GM12865 (cell line): ENCODE results near the gene ALDH5A1.

ENCODE experiments used
- DNase-seq: peaks from one replicate; pipeline ENCODE4 v3.0.0; 2010; ENCODE audit warnings: low read depth
- H3K4me3 ChIP-seq: 2 replicates; pipeline ENCODE4 v1.5.1; 2011; ENCODE audit warnings: mild to moderate bottlenecking, low read depth, low read length, control low read depth
- TF ChIP-seq, protein P1 (sequence below): IDR thresholded peaks from 2 replicates; pipeline ENCODE4 v1.5.1; 2011; ENCODE audit warnings: low read length, control low read depth, low read depth, inconsistent platforms; ENCODE audit not compliant: insufficient read depth; ENCODE audit errors: missing control alignments

The ALDH5A1 gene

DNA sequence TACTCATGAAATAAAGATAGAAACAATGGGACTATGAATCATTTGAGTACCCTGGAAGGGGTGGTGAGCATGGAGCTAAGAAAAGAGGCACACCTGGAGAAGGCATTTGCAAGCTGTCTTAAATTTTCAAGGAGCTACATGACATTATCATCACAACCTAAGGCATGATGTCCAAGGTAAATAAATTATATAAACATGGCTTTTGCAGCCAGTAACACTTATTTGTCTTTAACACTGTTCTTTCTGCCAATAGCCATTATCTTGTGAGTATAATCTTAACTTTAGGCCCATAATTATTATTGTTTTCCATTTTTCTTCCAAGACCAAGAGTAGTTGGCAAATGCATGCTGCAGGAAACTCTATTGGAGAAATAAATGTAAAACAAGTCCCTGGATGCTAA lies 63.7 kb downstream of the ALDH5A1 start:
- no peak overlapping the region for H3K4me3 ChIP-seq
- no peak for DNase-seq
- TF ChIP-seq, protein P1, sequence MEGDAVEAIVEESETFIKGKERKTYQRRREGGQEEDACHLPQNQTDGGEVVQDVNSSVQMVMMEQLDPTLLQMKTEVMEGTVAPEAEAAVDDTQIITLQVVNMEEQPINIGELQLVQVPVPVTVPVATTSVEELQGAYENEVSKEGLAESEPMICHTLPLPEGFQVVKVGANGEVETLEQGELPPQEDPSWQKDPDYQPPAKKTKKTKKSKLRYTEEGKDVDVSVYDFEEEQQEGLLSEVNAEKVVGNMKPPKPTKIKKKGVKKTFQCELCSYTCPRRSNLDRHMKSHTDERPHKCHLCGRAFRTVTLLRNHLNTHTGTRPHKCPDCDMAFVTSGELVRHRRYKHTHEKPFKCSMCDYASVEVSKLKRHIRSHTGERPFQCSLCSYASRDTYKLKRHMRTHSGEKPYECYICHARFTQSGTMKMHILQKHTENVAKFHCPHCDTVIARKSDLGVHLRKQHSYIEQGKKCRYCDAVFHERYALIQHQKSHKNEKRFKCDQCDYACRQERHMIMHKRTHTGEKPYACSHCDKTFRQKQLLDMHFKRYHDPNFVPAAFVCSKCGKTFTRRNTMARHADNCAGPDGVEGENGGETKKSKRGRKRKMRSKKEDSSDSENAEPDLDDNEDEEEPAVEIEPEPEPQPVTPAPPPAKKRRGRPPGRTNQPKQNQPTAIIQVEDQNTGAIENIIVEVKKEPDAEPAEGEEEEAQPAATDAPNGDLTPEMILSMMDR, result no peak

DNA sequence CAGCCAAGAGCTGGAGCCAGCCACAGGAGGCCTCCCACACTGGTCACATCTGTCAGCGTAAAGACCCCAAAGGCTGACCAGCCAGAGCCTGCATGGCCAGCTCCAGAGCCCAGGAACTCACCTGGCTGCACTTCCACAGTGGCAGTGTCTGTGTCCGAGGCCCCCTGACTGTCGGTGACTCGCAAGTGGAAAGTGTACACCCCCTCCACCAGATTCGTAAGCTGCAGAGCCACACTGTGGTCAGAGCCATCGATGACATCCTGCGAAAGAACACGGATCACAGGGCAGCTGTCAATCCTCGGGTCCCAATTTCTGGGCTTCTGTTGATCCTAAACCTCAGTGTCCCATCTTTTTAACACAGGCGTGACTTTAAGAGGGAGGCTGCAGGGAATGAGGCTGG lies 69.3 kb downstream of the ALDH5A1 start:
- no peak overlapping the region for H3K4me3 ChIP-seq
- no peak for DNase-seq
- TF ChIP-seq, protein P1, result no peak

DNA sequence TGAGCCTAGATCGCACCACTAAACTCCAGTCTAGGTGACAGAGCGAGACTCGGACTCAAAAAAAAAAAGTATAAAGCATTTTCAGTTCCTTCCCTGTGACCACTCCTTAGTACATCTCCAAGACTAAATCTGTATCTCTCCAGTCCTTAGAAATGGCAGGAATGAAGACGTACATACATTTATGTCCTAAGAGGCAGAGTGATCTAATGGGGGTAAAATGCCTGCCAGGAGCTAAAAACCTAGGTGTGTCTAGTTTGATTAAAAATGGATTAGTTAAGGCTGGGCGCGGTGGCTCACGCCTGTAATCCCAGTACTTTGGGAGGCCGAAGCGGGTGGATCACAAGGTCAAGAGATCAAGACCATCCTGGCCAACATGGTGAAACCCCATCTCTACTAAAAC lies 70.4 kb downstream of the ALDH5A1 start:
- H3K4me3 ChIP-seq, result no peak overlapping the region
- TF ChIP-seq, protein P1, result no peak
- DNase-seq, result no peak

DNA sequence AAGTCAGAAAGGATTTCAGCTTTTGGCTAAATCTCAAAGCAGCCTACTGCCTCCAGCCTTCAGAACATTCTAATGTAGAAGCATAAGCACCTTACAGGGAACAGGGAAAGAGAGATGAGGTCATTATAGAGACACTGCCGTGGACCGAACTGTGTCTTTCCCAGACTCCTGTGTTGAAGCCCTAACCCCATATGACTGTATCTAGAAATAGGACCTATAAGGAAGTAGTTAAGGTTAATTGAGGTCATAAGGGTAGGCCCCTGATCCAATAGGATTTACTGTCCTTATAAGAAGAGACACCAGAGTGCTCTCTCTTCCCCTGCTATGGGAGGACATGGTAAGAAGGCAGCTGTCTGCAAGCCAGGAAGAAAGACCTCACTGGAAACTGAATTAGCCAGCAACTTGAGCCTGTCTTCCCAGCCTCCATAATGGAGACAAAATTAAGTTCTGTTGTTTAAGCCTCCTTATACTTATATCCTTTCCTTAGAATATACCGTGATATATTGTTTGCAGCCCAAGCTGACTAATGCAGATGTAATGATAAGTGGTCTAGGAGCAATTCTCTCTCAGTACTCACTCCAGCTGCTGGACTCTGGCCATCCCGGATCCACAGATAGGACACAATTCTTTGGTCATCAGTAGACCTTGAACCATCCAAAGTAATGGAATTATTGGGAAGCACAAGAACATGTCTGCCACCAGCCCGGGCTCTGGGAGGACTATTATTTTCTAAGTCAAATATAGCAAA lies 71.4 kb downstream of the ALDH5A1 start:
- no peak for DNase-seq
- TF ChIP-seq, protein P1, result no peak
- H3K4me3 ChIP-seq, result no peak overlapping the region

DNA sequence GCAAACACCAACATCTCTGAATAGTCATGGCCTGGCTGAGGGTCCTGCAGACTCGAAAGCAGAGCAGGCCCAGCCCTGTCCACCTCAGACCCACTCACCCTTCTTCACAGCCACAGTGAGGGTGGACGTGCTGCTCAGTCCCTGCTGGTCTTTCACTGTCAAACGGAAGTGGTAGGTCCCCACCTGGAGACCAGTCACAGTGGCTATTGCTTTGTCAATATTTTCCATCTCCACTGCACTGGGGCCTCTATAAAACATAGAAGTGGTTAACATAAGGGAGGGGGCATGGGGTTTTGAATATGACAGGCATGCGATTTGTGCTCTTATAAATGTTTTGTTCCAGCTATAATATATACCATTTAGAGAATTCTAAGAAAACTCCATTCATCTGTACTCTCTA lies 73.9 kb downstream of the ALDH5A1 start:
- DNase-seq, result no peak
- TF ChIP-seq, protein P1, result no peak
- H3K4me3 ChIP-seq, result no peak overlapping the region

DNA sequence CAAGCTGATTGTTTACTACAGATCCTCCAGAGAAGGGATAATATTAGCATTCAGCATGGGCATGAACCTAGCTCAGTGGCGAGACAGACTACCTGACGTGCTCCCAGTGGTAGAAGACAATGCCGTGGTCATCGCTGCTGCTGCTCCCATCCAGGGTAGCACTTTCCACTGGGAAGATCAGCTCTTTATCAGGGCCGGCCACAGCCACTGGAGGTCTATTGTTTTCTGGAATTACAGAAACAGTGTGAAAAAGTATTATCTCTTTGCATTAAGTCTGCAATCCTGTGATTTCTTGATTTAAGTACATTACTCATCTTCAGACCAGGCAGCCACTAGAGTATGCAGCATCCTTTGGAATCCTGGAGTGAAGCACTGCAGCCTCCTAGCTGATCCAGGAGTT lies 75.0 kb downstream of the ALDH5A1 start:
- DNase-seq, result no peak
- H3K4me3 ChIP-seq, result no peak overlapping the region
- TF ChIP-seq, protein P1, result no peak

DNA sequence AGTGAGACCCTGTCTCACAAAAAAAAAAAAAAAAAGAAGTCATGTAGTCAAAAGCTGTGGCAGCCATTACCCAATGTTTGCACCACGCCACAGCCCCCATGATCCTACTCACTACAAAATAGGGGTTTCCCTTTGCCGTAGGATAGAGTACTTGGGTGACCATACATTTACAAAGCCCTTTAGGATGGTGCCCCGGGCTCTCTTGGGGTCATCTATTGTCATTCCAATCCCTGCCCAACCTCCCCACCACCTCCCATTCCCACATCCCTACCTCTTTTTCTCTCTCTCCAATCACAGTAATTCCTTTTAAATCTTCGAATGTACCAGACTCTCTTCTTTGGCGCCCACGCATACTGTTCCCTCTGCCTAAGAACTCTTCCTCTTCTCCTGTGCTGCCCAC lies 76.6 kb downstream of the ALDH5A1 start:
- no peak for DNase-seq
- TF ChIP-seq, protein P1, result no peak
- no peak overlapping the region for H3K4me3 ChIP-seq
